VCaP (cell line): ENCODE measurements around the gene CACNA2D1.

Experiments used
- H3K27ac ChIP-seq: fragments of 450-650 bp; 2 replicates; pipeline ENCODE4 v1.5.1; 2017
- CTCF ChIP-seq: fragments of 450-650 bp; conservative IDR thresholded peaks from 2 replicates; pipeline ENCODE4 v1.5.1; 2017; ENCODE audit warnings: mild to moderate bottlenecking, moderate library complexity

The CACNA2D1 gene

GRCh38 chr7:82250598-82250997 is 193.0 kb downstream of the CACNA2D1 start:
- TF ChIP-seq CTCF = no peak
- no peak overlapping the region for H3K27ac ChIP-seq

GRCh38 chr7:82249979-82250378 is 193.6 kb downstream of the CACNA2D1 start:
- TF ChIP-seq CTCF = no peak
- no peak overlapping the region for H3K27ac ChIP-seq

GRCh38 chr7:82247814-82248433 is 195.7 kb downstream of the CACNA2D1 start:
- peak; percentile 68 for TF ChIP-seq CTCF

GRCh38 chr7:82244947-82245517 is 198.5 kb downstream of the CACNA2D1 start:
- no peak overlapping the region for H3K27ac ChIP-seq
- no peak for TF ChIP-seq CTCF

More at GRCh38 chr7:82247814-82248433, 195.7 kb downstream of the CACNA2D1 start:
- H3K27ac ChIP-seq = no peak overlapping the region

- no peak for TF ChIP-seq CTCF
- no peak overlapping the region for H3K27ac ChIP-seq
Measured at GRCh38 chr7:82241356-82241755, 202.2 kb downstream of the CACNA2D1 start.

- no peak overlapping the region for H3K27ac ChIP-seq
- no peak for TF ChIP-seq CTCF
Measured at GRCh38 chr7:82235713-82236112, 207.9 kb downstream of the CACNA2D1 start.

GRCh38 chr7:82234457-82235049 is 209.0 kb downstream of the CACNA2D1 start:
- peak; percentile 88 for TF ChIP-seq CTCF
- H3K27ac ChIP-seq = no peak overlapping the region
